Neural cell (in vitro differentiated cells): Measurements from ENCODE around the gene PTCH1.

Experiments used
- CTCF ChIP-seq: fragments of 450-650 bp; IDR thresholded peaks from 2 replicates; pipeline ENCODE4 v1.5.1; 2014; ENCODE audit warnings: antibody characterized with exemption, mild to moderate bottlenecking, moderate library complexity; ENCODE audit not compliant: poor library complexity, severe bottlenecking
- EP300 ChIP-seq: fragments of 450-650 bp; conservative IDR thresholded peaks from 2 replicates; pipeline ENCODE4 v1.6.1; 2014; ENCODE audit warnings: antibody characterized with exemption, mild to moderate bottlenecking, moderate library complexity; ENCODE audit not compliant: poor library complexity, severe bottlenecking

- TF ChIP-seq EP300 (no peak), CTCF (no peak)
Observed at GRCh38 chr9:95557142-95557541, 40.4 kb upstream of the PTCH1 start.
